ENCODE results near the gene ARFGAP3. TPM values are rescaled to one million over a fixed set of nuclear protein-coding genes. Genes with fewer than 3 reads are reported as not detected.

Gene ARFGAP3
- total and polyA plus RNA-seq, 2 experiments from 2014 or later: 53.7 to 89.5 TPM

DNA sequence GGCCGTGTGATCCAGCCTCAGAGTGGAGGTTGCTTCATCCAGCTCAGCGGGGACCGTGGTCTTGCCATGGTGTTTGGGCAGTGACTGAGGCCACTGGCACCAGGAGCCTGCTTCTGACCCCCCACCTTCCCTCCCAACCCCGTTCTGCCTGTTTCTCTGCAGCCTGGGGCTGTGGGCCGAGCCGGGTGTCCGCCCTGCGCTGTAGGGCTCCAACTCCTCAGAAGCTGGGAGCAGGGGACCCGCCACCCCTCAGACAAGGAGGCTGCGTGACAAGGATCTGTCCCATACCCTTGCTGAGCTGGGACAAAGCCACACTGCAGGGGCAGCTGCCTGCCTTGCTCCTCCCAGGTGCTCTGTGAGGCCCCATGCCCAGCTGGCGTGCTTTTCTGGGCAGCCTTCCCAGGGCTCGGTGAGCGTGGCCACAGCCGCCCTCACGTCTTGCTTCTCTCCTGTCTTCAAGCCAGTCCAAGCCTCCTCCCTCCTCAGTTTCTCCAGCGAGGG, 11.7 kb upstream of the ARFGAP3 start:
- H4K20me1 ChIP-seq (ENCODE audit: insufficient read depth, poor library complexity, severe bottlenecking): no peaks in the 10 kb centered on the region
- H3K36me3 ChIP-seq (replicated peaks; ENCODE audit: insufficient read depth, low read depth): no peaks in the 10 kb centered on the region
- no peak overlapping the region for H3K4me3 ChIP-seq
- no peaks in the 10 kb centered on the region for H3K79me2 ChIP-seq
- TF ChIP-seq EZH2 (IDR thresholded peaks at IDR 0.05; ENCODE audit: borderline replicate concordance) (no peak), EZH2phosphoT487 (IDR thresholded peaks at IDR 0.05; ENCODE audit: low read depth, severe bottlenecking, unreplicated experiment) (no peak), CTCF (IDR thresholded peaks at IDR 0.05; ENCODE audit: poor library complexity) (no peak)
- no peaks in the 10 kb centered on the region for H3K9me2 ChIP-seq (replicated peaks; ENCODE audit: insufficient read depth)
- no peak overlapping the region for H3K4me2 ChIP-seq
- WGBS (ENCODE audit: low lambda C conversion rate, missing lambda C conversion rate): 92% methylated on average over 16 of the region's 16 CpGs
- DNase-seq (ENCODE audit: low spot score): no peak
- H3K27ac ChIP-seq: peak overlapping the region; percentile 53
- no peak overlapping the region for H2AFZ ChIP-seq
- H3K4me1 ChIP-seq (ENCODE audit: insufficient read depth): peaks cover 3% of the 10 kb centered on the region
- no peaks in the 10 kb centered on the region for H3K27me3 ChIP-seq
- no peaks in the 10 kb centered on the region for H3K9me3 ChIP-seq (ENCODE audit: low read depth)

DNA sequence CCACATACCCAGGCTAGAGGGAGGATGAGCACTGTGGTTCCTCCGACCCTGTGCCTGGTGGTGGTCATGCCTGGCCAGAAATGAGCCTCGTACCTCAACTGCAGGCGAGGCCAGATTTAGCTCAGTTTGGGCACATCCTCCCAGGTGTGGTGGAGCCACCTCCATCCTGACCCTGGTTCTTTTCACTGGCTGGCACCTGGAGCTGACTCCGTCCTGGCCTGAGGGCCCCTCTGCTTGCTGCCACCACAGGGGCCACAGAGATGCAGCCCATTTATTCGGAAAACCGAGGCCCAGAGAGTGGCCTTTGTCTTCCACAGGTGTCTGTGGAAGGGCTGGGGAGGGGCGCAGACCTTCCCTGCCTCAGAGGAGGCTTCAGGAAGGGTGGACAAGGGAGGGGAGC, 9.0 kb upstream of the ARFGAP3 start:
- Histone ChIP-seq H4K20me1 (ENCODE audit: insufficient read depth, poor library complexity, severe bottlenecking) (no peaks in the 10 kb centered on the region), H3K4me2 (no peak overlapping the region), H3K27me3 (no peaks in the 10 kb centered on the region), H3K27ac (no peak overlapping the region), H3K36me3 (replicated peaks; ENCODE audit: insufficient read depth, low read depth) (no peaks in the 10 kb centered on the region), H2AFZ (no peak overlapping the region), H3K9me3 (ENCODE audit: low read depth) (no peaks in the 10 kb centered on the region), H3K4me3 (no peak overlapping the region), H3K79me2 (no peaks in the 10 kb centered on the region), H3K9me2 (replicated peaks; ENCODE audit: insufficient read depth) (no peaks in the 10 kb centered on the region), H3K4me1 (ENCODE audit: insufficient read depth) (peaks cover 9% of the 10 kb centered on the region)
- WGBS (ENCODE audit: low lambda C conversion rate, missing lambda C conversion rate): 92% methylated on average over 7 of the region's 7 CpGs
- TF ChIP-seq EZH2 (IDR thresholded peaks at IDR 0.05; ENCODE audit: borderline replicate concordance): no peak
- no peak for TF ChIP-seq CTCF (IDR thresholded peaks at IDR 0.05; ENCODE audit: poor library complexity)
- TF ChIP-seq EZH2phosphoT487 (IDR thresholded peaks at IDR 0.05; ENCODE audit: low read depth, severe bottlenecking, unreplicated experiment): no peak
- DNase-seq (ENCODE audit: low spot score): no peak

GRCh38 chr22:42865536-42865935, 8.5 kb upstream of the ARFGAP3 start:
- 95% methylated on average over 8 of the region's 8 CpGs for WGBS (ENCODE audit: low lambda C conversion rate, missing lambda C conversion rate)
- DNase-seq (ENCODE audit: low spot score): no peak
- Histone ChIP-seq H3K9me3 (ENCODE audit: low read depth) (no peaks in the 10 kb centered on the region), H2AFZ (no peak overlapping the region), H3K27ac (no peak overlapping the region), H3K36me3 (replicated peaks; ENCODE audit: insufficient read depth, low read depth) (no peaks in the 10 kb centered on the region), H3K4me3 (no peak overlapping the region), H3K4me2 (no peak overlapping the region), H3K27me3 (no peaks in the 10 kb centered on the region), H3K4me1 (ENCODE audit: insufficient read depth) (peaks cover 9% of the 10 kb centered on the region), H3K79me2 (no peaks in the 10 kb centered on the region), H4K20me1 (ENCODE audit: insufficient read depth, poor library complexity, severe bottlenecking) (no peaks in the 10 kb centered on the region), H3K9me2 (replicated peaks; ENCODE audit: insufficient read depth) (no peaks in the 10 kb centered on the region)
- TF ChIP-seq EZH2 (IDR thresholded peaks at IDR 0.05; ENCODE audit: borderline replicate concordance): no peak
- no peak for TF ChIP-seq EZH2phosphoT487 (IDR thresholded peaks at IDR 0.05; ENCODE audit: low read depth, severe bottlenecking, unreplicated experiment)
- TF ChIP-seq CTCF (IDR thresholded peaks at IDR 0.05; ENCODE audit: poor library complexity): no peak
